GM21786 (cell line): ENCODE measurements around the gene SLC35F6.
"Not testable (repeated sequence)": the region's sequence is repeated elsewhere in the genome, so short reads cannot be mapped to it uniquely, and the experiment has no call there.

Source experiments
- ATAC-seq: cut with Tn5 transposase; IDR thresholded peaks from one replicate; pipeline ENCODE4 v1.9.1; 2021; ENCODE audit not compliant: unreplicated experiment

SLC35F6 gene

DNA sequence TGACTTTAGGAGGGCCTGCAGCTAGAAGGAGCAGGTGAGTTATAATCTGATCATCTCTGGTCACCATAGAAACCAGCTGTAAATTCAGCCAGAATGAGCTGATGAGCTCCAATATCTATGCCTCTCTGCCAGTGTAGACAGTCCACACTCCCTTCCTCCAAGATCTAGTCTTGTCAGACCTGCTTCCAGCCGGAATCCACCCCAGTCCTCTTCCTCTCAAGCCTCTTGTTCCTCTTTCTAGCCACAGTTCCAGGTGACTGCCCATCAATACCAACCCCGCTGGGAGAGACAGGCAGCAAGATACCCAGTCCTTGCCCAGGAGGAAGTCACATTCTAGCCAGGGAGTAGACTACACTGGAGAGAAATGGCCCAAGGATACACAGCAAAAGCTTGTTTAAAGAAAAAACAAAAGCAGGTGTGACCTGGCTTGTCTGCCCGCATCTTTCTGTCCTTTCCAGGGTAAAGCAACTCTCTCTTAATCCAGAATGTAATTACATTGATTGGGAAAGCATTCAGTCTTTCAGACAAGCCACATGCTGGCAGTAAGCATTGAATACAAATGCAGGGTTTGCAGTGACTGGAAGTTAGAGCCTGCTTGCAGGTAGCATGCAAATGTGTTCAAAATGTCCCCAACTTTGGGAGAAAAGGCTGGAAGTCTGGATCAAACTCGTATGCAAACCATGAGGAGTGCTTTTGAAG lies 9.0 kb upstream of the SLC35F6 start:
- ATAC-seq, result no peak

DNA sequence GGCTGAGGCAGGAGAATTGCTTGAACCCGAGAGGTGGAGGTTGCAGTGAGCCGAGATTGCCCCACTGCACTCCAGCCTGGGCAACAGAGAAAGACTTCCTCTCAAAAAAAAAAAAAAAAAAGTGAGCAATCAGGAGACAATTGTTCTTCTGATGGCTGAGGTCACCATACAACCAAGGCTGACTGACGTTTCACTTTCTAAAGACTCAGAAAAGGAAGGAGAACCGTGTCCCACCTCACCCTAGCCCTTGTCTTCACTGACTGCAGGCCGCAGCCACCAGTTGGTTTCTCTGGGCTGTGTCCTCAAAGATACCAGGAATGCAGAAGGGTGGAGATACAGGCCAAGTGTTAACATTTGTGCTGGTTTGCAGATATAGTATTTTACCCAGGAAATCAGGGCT lies 7.7 kb upstream of the SLC35F6 start:
- ATAC-seq, result no peak

DNA sequence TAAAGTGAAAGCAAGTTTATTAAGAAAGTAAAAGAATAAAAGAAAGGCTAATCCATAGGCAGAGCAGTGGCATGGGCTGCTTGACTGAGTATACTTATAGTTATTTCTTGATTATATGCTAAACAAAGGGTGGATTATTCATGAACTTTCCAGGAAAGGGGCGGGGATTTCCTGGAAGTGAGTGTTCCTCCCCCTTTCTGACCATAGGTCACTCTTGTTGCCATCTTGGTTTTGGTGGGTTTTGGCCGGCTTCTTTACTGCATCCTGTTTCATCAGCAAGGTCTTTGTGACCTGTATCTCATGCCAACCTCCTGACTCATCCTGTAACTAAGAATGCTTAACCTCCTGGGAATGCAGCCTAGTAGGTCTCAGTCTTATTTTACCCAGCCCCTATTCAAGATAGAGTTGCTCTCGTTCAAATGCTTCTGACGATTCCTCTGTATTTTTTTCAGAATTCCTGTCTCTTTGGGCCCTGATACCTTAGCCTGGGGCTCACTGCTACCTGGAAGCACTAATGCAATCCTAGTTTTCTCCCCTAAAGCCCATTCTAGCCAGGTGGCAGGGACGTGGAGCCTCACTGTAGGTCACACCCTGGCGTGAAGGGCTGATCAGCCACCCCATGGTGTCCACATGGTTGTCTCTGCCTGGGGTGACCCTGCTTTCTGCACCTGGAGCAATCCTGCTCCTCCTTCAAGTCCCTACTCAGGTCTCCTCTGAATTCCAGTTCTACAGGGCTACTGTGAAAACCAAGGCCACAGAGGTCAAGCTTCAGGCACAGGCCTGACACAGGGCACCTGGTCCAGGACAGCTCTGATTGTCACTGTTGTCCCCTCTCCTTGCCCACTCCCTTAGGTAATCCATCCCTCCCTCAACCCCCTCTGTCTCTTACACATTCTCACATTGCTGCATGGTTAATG lies 6.0 kb upstream of the SLC35F6 start:
- peak; percentile 61 for ATAC-seq

DNA sequence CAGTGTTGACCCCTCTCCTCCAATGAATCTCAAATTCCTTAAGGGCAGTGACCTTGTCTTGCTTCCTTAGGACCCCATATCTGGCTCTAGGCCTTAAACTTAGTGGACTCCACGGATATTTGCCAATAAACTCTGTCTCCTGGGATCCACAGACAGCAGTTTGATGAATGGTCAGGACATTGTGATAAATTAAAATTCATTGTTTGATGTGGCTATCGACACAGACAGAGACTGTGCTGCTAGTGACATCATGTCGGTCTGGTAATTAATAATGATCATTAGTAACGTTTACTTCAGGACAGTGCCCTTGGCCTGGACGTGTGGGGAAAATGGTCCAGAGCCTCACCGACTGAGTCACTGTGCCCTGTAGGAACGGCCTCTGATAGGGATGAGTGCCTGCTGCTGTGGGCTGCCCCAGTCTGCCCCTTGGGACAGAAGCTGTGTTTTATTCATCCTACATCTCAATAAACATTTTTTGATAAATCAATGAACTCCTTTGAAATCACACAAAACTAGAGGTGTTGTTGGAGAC lies 5.2 kb upstream of the SLC35F6 start:
- ATAC-seq, result no peak

DNA sequence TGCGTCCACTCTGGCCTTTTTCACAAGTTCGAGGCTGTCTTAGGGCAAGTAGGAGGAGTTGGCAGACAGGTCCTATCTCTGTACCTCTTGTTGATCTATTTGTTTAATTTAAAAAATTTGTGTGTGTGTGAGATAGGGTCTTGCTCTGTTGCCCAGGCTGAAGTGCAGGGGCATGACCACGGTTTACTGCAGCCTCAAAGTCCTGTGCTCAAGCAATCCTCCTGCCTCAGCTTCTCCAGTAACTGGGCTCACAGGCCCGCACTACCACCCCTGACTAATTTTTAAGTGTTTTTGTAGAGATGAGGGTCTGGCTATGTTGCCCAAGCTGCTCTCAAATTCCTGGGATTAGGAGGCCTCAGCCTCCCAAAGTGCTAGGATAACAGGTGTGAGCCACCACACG lies 4.2 kb upstream of the SLC35F6 start:
- no peak for ATAC-seq

DNA sequence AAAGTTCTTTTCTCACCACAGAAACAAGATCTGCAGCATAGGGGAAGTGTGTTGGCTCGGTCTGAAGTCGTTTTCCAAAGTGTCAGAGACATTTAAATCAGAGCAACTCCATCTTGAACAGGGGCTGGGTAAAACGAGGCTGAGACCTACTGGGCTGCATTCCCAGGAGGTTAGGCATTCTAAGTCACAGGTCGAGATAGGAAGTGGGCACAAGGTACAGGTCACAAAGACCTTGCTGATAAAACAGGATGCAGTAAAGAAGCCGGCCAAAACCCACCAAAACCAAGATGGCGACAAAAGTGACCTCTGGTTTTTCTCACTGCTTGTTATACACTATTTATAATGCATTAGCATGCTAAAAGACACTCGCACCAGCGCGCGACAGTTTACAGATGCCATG lies 3.1 kb upstream of the SLC35F6 start:
- not testable (repeated sequence) for ATAC-seq

DNA sequence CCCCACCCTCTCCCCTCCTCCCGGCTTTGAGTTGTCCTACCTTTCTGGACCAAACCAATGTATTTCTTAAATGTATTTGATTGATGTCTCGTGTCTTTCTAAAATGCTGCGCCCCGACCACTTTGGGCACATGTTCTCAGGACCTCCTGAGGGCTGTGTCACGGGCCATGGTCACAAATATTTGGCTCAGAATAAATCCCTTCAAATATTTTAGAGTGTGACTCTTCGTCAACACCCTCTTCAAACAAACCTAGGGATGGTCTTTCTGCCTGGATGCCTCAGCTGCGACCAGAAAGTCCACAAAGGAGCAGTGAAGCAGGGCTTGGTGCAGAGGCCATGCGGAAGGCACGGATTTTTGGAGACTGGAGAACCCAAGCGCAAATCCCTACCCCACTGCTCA lies 1.1 kb upstream of the SLC35F6 start:
- no peak for ATAC-seq

DNA sequence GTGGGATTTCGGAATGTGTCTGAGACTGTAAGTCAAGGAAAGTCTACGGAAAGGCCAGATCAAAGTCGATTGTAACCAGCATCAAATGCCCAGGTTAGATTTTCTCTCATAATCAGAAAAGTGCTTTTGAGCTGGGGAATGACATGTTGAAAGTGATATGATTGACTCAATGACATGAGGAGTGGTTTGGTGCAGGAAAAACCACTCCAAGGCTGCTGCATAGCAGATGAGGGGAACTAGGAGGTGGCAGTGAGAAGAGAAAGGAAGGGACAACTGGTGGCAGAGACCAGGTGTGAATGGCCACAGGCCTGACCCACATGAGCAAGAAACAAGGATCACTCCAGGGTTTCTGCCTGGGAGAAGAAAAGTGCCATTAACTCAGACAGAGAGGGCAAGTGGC lies 822 bp downstream of the SLC35F6 start:
- no peak for ATAC-seq

DNA sequence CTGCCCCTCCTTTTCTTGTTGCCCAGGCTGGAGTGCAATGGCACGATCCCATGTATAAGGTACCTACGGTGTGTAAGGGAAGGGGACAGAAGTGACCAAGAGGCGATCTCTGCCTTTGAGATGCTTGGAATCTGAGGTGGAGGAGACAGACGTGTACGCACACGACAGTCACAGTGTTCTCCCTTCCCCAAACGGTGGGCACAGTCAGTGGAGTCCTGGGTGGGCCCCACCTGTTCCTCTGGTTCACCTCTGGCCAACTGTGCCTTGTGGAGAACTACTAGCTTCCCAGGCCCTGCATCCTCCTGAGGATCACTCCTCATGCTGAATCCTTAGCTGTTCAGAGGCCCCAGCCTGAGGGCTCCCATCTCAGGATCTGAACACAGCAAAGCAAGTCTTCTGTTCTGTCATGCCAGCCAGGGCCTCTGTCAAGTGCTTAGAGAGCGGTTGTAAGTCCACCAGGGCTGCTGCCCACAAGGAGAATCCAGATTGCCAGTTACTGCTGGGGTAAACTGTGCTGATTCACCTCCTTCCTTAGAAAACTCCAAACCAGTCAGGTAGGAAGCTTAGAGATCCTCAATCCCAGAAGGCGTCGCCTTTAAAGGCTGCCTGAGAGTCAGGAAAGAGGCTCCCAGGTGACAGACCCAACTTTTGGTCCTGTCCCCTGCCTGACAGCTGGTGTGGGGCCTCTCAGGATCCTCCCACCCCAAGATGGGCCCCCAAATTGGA lies 1.6 kb downstream of the SLC35F6 start:
- no peak for ATAC-seq

DNA sequence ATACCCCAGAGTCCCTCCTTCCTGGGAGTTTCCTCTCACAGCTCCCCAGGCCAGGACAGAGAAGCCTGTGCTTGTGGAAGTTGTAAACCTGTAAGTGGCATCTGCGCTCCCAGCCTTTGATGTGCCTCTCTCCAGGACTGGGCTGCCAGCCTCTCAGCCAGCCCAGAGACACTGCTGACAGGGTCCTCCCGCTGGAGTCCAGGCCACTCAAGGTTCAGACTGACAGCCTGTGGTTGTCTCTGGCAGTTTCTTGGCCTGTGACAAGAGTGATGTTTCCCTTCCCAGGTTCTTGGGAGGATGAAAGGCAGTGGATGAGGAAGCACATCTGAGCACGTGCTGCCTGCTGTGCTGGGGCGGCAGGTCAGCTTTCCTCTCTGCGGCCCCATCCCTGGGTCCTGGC lies 3.0 kb downstream of the SLC35F6 start:
- no peak for ATAC-seq

DNA sequence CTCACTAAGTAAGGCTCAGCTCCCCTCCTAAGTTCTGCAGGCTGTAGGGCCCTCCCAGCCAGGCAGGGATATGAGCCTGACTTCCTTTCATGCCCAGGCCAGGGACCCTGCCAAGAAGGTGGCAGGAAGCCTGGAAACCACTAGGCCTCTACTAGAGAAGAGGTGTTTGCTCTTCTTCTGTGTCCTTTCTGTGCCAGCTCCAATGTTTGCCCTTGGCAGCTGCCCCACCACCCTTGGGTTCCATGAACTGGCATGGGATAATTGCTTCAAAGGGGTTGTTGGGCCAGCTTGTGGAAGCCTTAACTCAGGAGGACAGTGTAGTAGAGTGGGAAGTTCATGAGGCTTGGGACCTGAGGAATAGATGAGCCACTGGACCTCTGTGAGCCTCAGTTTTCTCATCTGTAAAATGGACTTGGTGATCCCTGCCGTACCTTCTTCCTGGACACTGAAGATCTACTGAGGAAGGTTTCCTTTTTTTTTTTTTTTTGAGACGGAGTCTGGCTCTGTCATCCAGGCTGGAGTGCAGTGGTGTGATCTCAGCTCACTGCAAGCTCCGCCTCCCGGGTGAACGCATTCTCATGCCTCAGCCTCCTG lies 3.9 kb downstream of the SLC35F6 start:
- no peak for ATAC-seq

DNA sequence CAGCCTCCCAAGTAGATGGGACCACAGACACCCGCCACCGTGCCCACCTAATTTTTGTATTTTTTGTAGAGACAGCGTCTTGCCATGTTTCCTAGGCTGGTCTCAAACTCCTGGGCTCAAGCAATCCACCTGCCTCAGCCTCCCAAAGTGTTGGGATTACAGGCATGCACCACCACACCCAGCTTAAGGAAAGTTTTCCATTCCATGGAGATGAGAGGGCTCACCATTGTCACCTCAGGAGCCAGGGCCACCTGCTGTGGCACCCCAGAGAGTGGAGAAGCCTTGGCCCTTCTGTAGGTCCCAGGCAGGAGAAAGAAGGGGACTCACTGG lies 4.6 kb downstream of the SLC35F6 start:
- ATAC-seq, result no peak

DNA sequence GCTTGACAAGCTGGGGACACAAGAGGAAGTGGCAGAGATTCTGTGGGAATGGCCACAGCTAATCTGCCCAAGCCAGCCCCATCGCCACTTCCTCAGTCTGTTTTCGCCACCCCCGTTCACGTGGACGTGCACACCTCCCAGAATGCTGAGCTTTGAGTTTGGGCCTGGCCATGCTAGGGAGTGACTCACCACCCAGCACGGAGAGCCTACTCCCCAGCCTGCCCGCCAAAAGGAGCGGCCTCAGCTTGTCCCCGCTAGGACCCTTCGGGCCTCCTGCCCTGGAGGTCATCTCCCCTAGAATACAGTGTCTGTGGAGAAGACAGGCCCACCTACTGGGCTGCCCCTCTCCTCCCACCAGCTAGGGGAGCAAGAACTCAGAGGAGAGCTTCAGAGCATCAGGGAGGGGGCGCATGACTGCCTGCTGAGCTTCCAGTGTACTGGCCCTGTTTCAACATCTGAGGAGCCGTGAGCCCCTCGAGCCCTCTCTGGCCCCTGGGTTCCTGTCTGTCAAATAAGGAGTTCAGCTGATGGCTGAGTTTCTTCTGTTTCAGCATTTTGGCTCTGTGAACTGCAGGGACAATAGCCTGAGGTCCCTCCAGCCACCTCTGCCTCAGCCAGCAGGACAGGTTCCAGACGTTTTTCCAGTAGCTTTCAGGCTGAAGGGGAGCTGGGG lies 5.1 kb downstream of the SLC35F6 start:
- ATAC-seq, result no peak

DNA sequence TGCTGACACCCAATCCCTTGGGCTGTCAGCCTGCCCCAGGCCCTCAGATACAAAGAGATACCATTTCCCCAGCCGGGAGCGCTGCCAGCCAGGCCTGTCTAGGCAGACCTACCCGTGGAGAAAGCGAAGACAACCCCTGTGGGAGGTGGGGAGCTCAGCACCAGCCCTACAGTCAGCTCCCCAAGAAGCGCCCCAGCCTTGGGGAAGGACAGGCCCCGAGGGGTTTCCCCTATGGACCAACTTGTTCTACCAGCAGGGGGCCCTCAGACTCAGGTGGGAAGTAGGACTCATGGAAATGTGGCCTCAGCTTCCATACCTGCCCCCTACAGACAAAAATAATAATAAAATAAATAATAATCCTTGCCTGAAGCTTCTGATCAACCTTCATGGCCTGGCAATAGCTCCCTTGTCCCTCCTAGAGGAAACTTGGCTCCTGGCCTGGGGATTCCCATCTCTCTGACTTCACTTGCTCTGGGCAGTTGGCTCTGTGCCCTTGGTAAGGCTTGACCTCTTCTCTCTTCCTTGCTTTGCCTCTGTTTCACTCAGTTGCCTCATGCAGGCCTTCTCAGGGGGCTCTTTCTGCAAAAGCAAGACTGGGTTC lies 7.0 kb downstream of the SLC35F6 start:
- no peak for ATAC-seq

DNA sequence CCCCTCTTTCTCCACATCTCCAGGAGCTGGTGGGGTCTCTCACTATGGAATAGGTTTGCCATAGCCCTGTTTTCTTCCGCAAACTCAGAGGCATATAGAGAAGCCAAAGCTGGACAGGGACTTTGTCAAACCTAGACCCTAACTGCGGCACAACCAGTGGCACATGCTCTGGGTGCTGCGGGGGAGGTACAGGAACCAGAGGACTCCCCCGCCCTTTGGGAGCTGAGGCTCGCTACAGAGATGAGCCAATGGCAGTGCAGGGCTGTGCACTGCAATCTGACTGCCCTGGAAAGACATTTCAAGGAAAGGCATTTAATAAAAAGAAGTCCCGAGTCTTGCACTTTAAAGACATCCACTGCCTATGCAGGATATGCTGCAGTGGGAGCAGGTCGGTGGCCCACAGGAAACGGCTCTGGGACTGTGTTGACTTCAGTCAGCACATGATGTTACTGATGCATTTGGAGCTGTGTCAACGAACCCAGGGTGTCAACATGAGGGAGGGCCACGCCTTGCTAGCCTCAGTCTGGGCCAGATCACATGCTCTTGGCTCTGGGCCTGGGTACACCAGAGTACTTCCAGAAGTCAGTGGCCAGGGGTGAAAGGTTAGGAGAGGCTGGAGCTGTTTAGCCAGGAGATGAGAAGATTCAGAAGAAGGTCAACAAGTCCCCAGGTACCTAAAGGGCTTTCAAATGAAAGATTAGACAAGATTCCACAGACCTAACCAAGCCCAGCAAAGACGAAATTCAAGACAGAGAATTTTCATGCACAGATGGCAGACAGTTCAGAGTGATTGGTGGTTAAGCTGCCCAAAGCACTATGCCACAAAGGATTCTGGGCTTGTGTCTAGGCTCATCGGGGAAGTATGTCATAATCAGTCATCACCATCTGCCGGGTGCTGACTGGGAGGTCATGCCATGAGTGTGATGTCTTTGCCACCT lies 8.2 kb downstream of the SLC35F6 start:
- no peak for ATAC-seq

DNA sequence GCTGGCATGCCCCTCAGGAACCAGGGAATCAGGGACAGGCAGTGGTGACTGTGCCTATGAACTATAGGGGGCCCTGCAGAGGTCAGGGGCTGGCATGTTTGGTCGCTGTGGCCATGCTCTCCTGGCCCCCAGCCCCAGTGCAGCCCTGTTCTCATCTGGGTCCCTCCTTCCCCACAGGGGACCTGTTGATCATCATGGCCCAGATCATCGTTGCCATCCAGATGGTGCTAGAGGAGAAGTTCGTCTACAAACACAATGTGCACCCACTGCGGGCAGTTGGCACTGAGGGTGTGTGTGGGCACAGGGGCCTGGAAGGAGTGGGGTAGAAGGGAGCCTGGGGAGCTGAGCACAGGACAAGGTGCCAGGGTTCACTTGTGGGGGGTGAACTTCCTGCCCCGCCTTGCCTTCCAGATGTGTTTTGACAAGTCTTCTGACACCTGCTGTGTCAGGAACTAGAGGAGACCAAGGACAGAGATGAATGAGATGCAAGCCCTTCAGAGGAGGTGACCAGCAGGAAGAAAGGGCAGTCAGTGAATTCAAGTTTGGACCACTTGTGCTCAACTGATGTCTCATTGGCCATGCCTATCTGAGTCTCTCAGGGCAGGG lies 12.2 kb downstream of the SLC35F6 start:
- no peak for ATAC-seq

DNA sequence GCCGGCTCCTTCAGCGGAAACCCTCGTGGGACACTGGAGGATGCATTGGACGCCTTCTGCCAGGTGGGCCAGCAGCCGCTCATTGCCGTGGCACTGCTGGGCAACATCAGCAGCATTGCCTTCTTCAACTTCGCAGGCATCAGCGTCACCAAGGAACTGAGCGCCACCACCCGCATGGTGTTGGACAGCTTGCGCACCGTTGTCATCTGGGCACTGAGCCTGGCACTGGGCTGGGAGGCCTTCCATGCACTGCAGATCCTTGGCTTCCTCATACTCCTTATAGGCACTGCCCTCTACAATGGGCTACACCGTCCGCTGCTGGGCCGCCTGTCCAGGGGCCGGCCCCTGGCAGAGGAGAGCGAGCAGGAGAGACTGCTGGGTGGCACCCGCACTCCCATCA lies 14.0 kb downstream of the SLC35F6 start:
- no peak for ATAC-seq

DNA sequence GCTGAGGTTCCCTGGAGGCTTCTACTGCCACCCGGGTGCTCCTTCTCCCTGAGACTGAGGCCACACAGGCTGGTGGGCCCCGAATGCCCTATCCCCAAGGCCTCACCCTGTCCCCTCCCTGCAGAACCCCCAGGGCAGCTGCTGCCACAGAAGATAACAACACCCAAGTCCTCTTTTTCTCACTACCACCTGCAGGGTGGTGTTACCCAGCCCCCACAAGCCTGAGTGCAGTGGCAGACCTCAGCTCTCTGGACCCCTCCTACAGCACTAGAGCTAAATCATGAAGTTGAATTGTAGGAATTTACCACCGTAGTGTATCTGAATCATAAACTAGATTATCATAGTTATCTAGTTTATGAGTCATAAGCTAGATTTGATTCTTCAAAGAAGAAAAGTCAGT lies 14.4 kb downstream of the SLC35F6 start:
- ATAC-seq, result no peak
